Measurements from ENCODE around the gene BTF3L4.

The BTF3L4 gene

GRCh38 chr1:52127181-52128180, 71.4 kb downstream of the BTF3L4 start:
- peak; percentile 40 for DNase-seq

GRCh38 chr1:52139817-52140540, 83.9 kb downstream of the BTF3L4 start:
- DNase-seq = no peak

Data from right hindlimb (tissue), 1 donor.